ENCODE results near the gene CTXN3. TPM values are rescaled to one million over a fixed set of nuclear protein-coding genes. Genes with fewer than 3 reads are reported as not detected.

Gene CTXN3
- total RNA-seq, 1 donor from 2014 or later: 0.29 TPM

DNA sequence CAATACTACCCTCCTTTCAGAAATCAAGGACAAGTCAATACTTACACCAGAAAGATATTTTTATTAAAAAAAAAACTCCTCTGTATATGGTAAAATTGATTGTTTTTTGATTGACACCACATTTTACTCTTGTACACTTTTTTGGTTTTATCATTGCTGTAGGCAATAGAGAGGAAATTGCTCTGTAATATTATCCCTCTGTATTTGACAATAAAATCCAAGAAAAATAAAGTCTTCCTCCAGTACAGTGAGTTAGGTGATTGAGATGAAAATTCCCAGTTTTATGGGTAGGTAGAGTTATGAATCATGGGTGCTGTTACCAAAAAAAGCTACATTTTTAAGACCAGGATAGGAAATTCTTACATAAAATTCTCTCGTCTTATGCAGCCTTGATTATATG is 31.7 kb downstream of the CTXN3 start:
- Mint-ChIP-seq H3K9me3 (peaks cover 8% of the 10 kb centered on the region), H3K27me3 (no peaks in the 10 kb centered on the region), H3K36me3 (no peaks in the 10 kb centered on the region), H3K4me3 (no peak overlapping the region), H3K27ac (no peak overlapping the region), H3K4me1 (ENCODE audit: unreplicated experiment) (no peaks in the 10 kb centered on the region)
- TF ChIP-seq, protein P1, sequence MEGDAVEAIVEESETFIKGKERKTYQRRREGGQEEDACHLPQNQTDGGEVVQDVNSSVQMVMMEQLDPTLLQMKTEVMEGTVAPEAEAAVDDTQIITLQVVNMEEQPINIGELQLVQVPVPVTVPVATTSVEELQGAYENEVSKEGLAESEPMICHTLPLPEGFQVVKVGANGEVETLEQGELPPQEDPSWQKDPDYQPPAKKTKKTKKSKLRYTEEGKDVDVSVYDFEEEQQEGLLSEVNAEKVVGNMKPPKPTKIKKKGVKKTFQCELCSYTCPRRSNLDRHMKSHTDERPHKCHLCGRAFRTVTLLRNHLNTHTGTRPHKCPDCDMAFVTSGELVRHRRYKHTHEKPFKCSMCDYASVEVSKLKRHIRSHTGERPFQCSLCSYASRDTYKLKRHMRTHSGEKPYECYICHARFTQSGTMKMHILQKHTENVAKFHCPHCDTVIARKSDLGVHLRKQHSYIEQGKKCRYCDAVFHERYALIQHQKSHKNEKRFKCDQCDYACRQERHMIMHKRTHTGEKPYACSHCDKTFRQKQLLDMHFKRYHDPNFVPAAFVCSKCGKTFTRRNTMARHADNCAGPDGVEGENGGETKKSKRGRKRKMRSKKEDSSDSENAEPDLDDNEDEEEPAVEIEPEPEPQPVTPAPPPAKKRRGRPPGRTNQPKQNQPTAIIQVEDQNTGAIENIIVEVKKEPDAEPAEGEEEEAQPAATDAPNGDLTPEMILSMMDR (conservative IDR thresholded peaks at IDR 0.05): no peak
- no peak for DNase-seq (ENCODE audit: extremely low spot score, unreplicated experiment)

DNA sequence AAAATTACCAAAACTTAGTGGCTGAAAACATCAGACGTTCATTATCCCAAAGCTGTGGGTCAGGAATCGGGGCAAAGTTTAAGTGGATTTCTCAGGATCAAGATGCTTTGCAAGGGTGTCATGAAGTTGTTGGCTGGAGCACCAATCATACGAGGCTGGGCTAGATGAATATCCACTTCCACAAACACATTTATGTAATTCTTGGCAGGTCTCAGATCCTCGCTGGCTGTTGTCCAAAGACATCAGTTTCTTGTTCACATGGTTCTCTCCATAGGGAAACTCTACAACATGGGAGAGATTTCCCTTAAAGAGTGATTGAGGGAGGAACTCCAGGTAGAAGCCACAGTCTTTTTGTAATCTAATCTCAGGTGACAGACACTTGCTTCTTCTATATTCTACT is 34.1 kb downstream of the CTXN3 start:
- peaks cover 5% of the 10 kb centered on the region for H3K9me3 Mint-ChIP-seq
- H3K27ac Mint-ChIP-seq: no peak overlapping the region
- no peak overlapping the region for H3K4me3 Mint-ChIP-seq
- TF ChIP-seq, protein P1 (conservative IDR thresholded peaks at IDR 0.05): no peak
- H3K4me1 Mint-ChIP-seq (ENCODE audit: unreplicated experiment): no peaks in the 10 kb centered on the region
- H3K36me3 Mint-ChIP-seq: no peaks in the 10 kb centered on the region
- DNase-seq (ENCODE audit: extremely low spot score, unreplicated experiment): no peak
- H3K27me3 Mint-ChIP-seq: no peaks in the 10 kb centered on the region

DNA sequence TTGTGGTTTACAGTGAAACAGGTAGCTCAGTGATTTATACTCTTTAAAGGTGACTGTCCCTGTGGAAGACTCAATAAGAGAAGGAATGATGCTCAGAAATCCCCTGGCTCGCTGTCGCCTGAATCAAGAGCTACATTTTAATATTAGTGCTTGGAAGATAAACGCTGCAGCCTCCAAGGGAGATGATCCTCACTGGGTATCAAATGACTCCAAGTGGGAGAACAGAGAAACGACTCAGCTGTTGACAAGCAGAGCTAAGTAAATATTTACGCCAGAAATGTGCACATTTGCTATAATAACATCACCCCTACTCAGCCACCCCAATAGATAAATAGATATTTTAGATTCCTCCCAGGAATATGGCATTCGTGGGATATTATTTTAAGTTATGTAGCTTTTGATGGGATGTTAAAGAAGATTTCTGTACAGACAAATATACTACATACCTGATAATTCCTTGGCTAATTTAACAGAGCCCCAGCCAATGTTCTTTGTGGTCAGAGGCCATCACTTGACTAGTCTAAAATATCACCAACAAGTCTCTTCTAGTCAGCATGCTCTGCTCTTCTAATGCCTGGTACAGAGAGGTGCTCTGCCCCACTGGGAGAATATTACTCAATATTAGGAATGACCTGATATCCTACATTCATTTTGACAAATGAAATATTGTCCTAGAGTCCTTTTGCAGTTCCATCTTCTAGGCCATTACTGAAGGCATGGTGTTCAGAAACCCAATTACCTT is 36.0 kb downstream of the CTXN3 start:
- DNase-seq (ENCODE audit: extremely low spot score, unreplicated experiment): no peak
- peaks cover 5% of the 10 kb centered on the region for H3K9me3 Mint-ChIP-seq
- H3K4me1 Mint-ChIP-seq (ENCODE audit: unreplicated experiment): no peaks in the 10 kb centered on the region
- TF ChIP-seq, protein P1 (conservative IDR thresholded peaks at IDR 0.05): no peak
- no peak overlapping the region for H3K27ac Mint-ChIP-seq
- H3K4me3 Mint-ChIP-seq: no peak overlapping the region
- H3K36me3 Mint-ChIP-seq: no peaks in the 10 kb centered on the region
- no peaks in the 10 kb centered on the region for H3K27me3 Mint-ChIP-seq

- DNase-seq (ENCODE audit: extremely low spot score, unreplicated experiment): no peak
Observed at GRCh38 chr5:127685662-127686061, 36.8 kb downstream of the CTXN3 start.

DNA sequence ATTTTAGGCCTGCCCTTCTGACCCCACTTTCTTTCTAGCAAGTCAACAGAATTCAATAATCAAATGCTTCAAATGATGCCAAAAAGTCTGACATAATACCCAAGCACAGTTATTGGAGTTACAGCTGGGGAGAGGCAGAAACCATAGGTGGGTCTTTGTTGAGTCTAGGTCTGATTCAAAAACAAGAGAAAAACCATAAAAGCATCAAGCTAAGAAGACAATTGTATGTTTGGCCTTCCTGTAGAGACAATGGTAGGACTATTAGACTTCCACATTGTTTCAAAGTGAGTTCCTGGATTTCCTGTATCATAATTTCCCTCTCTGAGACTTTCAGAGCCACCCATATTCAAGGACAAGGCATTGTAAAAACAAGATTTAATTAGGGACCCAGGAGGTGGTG is 37.5 kb downstream of the CTXN3 start:
- TF ChIP-seq, protein P1 (conservative IDR thresholded peaks at IDR 0.05): no peak
- H3K4me3 Mint-ChIP-seq: no peak overlapping the region
- DNase-seq (ENCODE audit: extremely low spot score, unreplicated experiment): no peak
- no peaks in the 10 kb centered on the region for H3K27me3 Mint-ChIP-seq
- no peaks in the 10 kb centered on the region for H3K36me3 Mint-ChIP-seq
- H3K9me3 Mint-ChIP-seq: peaks cover 9% of the 10 kb centered on the region
- no peaks in the 10 kb centered on the region for H3K4me1 Mint-ChIP-seq (ENCODE audit: unreplicated experiment)
- H3K27ac Mint-ChIP-seq: no peak overlapping the region

More at GRCh38 chr5:127685662-127686061, 36.8 kb downstream of the CTXN3 start:
- Mint-ChIP-seq H3K4me3 (no peak overlapping the region), H3K27ac (no peak overlapping the region), H3K36me3 (no peaks in the 10 kb centered on the region), H3K9me3 (peaks cover 6% of the 10 kb centered on the region), H3K27me3 (no peaks in the 10 kb centered on the region), H3K4me1 (ENCODE audit: unreplicated experiment) (no peaks in the 10 kb centered on the region)
- TF ChIP-seq, protein P1 (conservative IDR thresholded peaks at IDR 0.05): no peak

Data from type B pancreatic cell (in vitro differentiated cells).